GM10847 (cell line): ENCODE data around the gene ADNP.
A peak's percentile ranks its signal among the peaks of the same experiment; 100 is the strongest.

Experiments used
- POLR2A ChIP-seq: IDR thresholded peaks from 2 replicates; pipeline ENCODE4 v1.6.1; 2011; ENCODE audit not compliant: insufficient read length; ENCODE audit errors: extremely low read depth

The ADNP gene

GRCh38 chr20:50953196-50953595 lies 22.0 kb upstream of the ADNP start:
- TF ChIP-seq POLR2A, result no peak

GRCh38 chr20:50948132-50948785 lies 17.0 kb upstream of the ADNP start:
- no peak for TF ChIP-seq POLR2A

GRCh38 chr20:50943069-50943468 lies 11.8 kb upstream of the ADNP start:
- no peak for TF ChIP-seq POLR2A

GRCh38 chr20:50933589-50933988 lies 2.4 kb upstream of the ADNP start:
- TF ChIP-seq POLR2A, result no peak

GRCh38 chr20:50932691-50933280 lies 1.5 kb upstream of the ADNP start:
- no peak for TF ChIP-seq POLR2A

GRCh38 chr20:50932016-50932485 lies 814 bp upstream of the ADNP start:
- no peak for TF ChIP-seq POLR2A

DNA sequence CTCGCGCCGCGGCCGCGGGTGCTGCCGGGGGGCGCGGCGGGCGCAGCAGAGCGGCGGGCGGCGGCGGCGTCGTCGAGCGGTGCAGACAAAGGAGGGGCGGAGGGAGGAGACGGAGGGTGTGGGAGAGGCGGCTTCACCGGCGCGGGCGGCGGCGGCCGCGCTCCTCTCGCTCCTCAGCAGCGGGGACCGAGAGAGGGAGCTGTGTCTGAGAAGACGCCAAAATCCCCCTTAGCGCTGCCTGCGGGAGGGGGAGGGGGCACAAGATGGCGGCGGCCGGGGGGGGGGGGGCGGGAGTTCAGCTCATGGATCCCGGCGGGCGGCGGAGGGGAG lies 296 bp downstream of the ADNP start:
- peak; percentile 12 for TF ChIP-seq POLR2A

- no peak for TF ChIP-seq POLR2A
Measured at GRCh38 chr20:50930139-50930975, 880 bp downstream of the ADNP start.

DNA sequence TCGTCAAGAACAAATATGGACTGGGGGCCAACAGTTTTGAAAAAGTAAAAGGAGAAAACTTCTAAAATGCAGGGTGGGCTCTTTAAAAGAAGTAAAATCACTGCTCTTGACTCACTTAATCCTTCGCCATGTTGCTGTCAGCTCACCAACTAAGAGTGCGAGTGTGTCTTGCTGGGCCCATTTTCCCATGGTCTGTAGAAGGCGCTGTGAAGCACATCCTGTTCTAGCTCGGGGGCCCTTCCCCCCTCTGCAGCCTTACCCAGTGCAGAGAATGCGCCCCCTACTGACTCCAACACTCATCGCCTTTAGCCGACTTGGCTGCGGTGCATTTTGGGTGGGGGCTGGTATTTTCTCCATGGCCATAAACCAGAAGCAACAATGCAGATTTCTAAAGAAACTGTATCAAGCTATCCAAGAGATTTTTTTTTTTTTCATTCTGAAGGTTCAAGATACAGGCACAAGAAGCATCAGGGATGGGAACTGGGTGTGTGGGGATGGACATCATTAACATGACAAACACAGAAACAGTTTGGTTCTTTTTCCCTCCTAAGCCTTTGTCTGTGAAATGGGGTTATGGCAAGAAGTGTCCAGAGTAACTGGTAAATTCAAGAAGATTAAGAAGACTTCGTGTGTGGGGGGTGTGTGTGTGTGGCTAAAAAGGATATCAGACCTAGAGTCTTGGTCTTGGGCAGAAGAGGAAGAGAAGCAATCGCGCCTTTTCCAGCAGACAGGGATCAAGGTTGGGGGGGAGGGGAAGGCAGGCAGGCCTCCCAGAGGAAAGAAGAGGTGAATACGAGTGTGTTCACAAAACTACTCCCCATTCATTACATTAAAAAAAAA lies 1.7 kb downstream of the ADNP start:
- no peak for TF ChIP-seq POLR2A

DNA sequence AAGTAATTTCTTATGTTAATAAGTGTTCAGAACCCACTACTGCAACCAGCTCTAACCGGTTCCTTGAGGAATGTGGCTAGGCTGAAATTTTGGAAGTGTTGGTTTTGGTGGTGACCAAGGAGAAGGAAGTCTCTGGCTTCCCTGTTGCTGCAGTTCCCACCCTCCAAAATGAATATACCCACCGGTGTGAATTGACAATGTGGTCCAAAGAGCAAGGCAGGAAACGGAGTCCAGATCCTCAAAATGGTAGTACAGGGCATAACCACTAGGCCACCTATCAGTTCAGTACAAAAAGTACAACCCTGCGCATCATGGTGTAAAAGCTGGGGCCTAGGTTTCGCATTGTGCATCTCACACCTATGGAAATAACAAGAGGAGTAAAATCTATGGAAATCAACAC lies 2.8 kb downstream of the ADNP start:
- TF ChIP-seq POLR2A, result no peak

DNA sequence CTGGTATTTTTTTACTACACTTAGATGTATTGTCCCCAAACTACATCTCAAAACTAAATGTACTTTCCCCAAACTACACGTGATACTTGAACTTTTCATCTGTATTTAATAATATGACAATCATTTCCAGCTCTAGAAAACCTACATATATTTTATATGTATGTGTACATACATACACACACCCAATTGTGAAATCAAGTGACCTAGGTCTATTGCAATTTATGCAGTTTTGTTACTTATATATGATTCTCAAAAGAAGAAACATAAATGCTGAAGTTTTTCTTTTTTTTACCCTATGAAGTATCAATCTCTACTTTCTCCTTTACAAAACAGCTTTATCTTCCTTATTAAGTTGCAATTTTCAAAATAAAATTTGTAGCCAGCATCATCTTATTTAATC lies 4.7 kb downstream of the ADNP start:
- no peak for TF ChIP-seq POLR2A

GRCh38 chr20:50924261-50924920 lies 6.8 kb downstream of the ADNP start:
- TF ChIP-seq POLR2A, result no peak

DNA sequence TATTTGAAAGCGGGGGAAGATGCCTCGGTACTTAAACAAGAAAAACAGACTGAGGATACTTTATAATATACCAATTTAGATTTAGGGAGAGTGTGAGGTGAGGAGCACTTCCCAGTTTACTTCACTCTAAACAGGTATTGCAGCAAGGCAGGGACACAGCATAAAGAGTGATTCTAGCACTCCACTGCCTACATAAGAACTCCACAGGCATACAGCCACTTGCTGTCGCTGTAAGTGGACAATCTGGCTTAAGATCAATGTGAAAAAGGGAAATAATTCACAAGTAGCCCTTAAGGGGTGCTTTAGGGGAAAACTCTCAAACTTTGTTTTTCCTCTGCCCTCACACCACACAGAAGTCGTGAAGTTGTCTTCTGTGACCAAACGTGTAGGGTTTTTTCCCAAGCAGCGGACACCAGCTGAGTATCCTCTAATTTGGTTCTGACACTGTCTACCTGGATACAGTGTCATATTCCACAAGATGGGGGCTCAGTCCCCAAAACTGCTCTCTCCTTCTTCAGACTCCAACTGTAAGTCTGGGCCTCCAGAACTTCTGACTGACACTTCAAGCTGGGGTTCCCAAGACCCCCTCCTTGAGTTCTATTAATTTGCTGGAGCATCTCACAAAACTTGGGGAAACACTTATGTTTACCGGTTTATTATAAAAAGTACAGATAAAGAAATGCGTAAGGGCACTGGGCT lies 9.3 kb downstream of the ADNP start:
- TF ChIP-seq POLR2A, result no peak

DNA sequence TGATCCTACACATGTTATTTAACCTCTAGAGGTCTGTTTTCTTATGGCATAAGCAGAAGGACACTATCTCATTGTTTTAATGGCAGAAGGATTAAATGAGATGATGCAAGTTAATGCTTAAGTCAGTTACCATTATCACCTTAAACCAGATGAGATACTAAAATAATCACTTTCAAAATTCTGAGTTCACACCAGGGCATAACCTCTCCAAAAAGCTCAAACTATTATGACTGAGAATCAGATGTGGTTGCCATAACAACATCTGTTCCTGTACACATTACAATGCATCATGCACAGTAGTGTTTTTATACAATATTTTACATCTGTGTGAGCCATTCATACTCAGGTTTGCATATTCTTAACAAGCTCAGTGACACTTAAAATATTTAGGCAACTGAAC lies 10.2 kb downstream of the ADNP start:
- TF ChIP-seq POLR2A, result no peak
